ENCODE results near the gene LRRC71.
A peak's percentile ranks its signal among the peaks of the same experiment; 100 is the strongest.

Gene LRRC71

GRCh38 chr1:156893048-156893953 is 27.1 kb upstream of the LRRC71 start, which contains the start of gene PEAR1:
Gene PEAR1, plus strand, starts transcription at chr1:156893718. Its CDS starts 10,209 bp downstream, at chr1:156903927.
- no peak for DNase-seq

GRCh38 chr1:156894001-156894400 is 26.4 kb upstream of the LRRC71 start:
- DNase-seq: no peak

- no peak for DNase-seq
These were observed 25.5 kb upstream of the LRRC71 start for GRCh38 chr1:156894711-156895454.

- no peak for DNase-seq
These were observed 25.0 kb upstream of the LRRC71 start for GRCh38 chr1:156895455-156895812.

- DNase-seq: no peak
These were observed 24.5 kb upstream of the LRRC71 start for GRCh38 chr1:156895927-156896326.

GRCh38 chr1:156896490-156897033 is 23.9 kb upstream of the LRRC71 start:
- no peak for DNase-seq

- no peak for DNase-seq
These were observed 23.2 kb upstream of the LRRC71 start for GRCh38 chr1:156897078-156897825.

GRCh38 chr1:156898161-156898566 is 22.3 kb upstream of the LRRC71 start:
- no peak for DNase-seq

GRCh38 chr1:156898971-156899664 is 21.3 kb upstream of the LRRC71 start:
- no peak for DNase-seq

GRCh38 chr1:156899956-156900718 is 20.3 kb upstream of the LRRC71 start:
- peak; percentile 68 for DNase-seq

GRCh38 chr1:156900896-156901589 is 19.4 kb upstream of the LRRC71 start:
- no peak for DNase-seq

GRCh38 chr1:156901590-156901900 is 18.9 kb upstream of the LRRC71 start:
- no peak for DNase-seq

- no peak for DNase-seq
These were observed 18.2 kb upstream of the LRRC71 start for GRCh38 chr1:156901966-156902915.

GRCh38 chr1:156903328-156904091 is 16.9 kb upstream of the LRRC71 start:
- DNase-seq: no peak

- DNase-seq: no peak
These were observed 16.1 kb upstream of the LRRC71 start for GRCh38 chr1:156904187-156904959.

GRCh38 chr1:156905176-156905575 is 15.3 kb upstream of the LRRC71 start:
- DNase-seq: no peak

GRCh38 chr1:156905651-156906050 is 14.8 kb upstream of the LRRC71 start:
- DNase-seq: no peak

- DNase-seq: no peak
These were observed 14.1 kb upstream of the LRRC71 start for GRCh38 chr1:156906206-156906906.
